OCI-LY7 (cell line): Measurements from ENCODE around the gene BLTP3B. TPM values are rescaled to one million over a fixed set of nuclear protein-coding genes. Genes with fewer than 3 reads are reported as not detected.

ENCODE experiments used
- BruUV-seq: library from RNA; stranded (reverse); fragments of 400-500 nt; replicated peaks from 2 replicates; lab custom pipeline; 2021; lab: Mats Ljungman, UMichigan
- CTCF ChIA-PET: fragments of 300-600 bp; sonication (Branson Sonifier 250); formaldehyde crosslinking; loops from one replicate; lab custom pipeline; 2022; ENCODE audit warnings: antibody characterized with exemption; ENCODE audit not compliant: unreplicated experiment; lab: Charles Lee
- POLR2A ChIA-PET: fragments of 300-600 bp; sonication (Branson Sonifier 250); formaldehyde crosslinking; loops from one replicate; lab custom pipeline; 2022; ENCODE audit warnings: antibody characterized with exemption; lab: Charles Lee
- DNase-seq: peaks from one replicate; pipeline ENCODE4 v3.0.0-alpha.2; 2015; ENCODE audit warnings: low spot score
- H2AFZ ChIP-seq: fragments of 200-600 bp; sonication (generic), shearing (Covaris generic); 2 replicates; pipeline ENCODE4 v1.6.1; 2014; ENCODE audit warnings: mild to moderate bottlenecking, antibody characterized with exemption, low read length, moderate library complexity
- H3K27ac ChIP-seq: fragments of 200-600 bp; sonication (generic); 2 replicates; pipeline ENCODE4 v1.5.1; 2014; ENCODE audit warnings: mixed run types, low read depth, mild to moderate bottlenecking, moderate library complexity, low read length, inconsistent platforms; ENCODE audit not compliant: poor library complexity, severe bottlenecking
- H3K36me3 ChIP-seq: fragments of 200-600 bp; sonication (generic); 2 replicates; pipeline ENCODE4 v1.6.1; 2014; ENCODE audit warnings: mild to moderate bottlenecking, antibody characterized with exemption, low read length, moderate library complexity, mixed read lengths; ENCODE audit not compliant: insufficient read depth
- H3K4me1 ChIP-seq: fragments of 200-600 bp; sonication (generic); 2 replicates; pipeline ENCODE4 v1.5.1; 2014; ENCODE audit warnings: mild to moderate bottlenecking, low read length; ENCODE audit not compliant: insufficient read depth, poor library complexity, severe bottlenecking
- H3K4me2 ChIP-seq: fragments of 200-600 bp; sonication (generic); 2 replicates; pipeline ENCODE4 v1.6.1; 2014; ENCODE audit warnings: mild to moderate bottlenecking, low read length
- H3K4me3 ChIP-seq: fragments of 200-600 bp; sonication (generic); 2 replicates; pipeline ENCODE4 v1.5.1; 2014; ENCODE audit warnings: mild to moderate bottlenecking, low read depth, low read length; ENCODE audit not compliant: poor library complexity, severe bottlenecking
- H3K79me2 ChIP-seq: fragments of 200-600 bp; sonication (generic); 2 replicates; pipeline ENCODE4 v1.6.1; 2016; ENCODE audit warnings: low read depth, mild to moderate bottlenecking, low read length, moderate library complexity, mixed read lengths; ENCODE audit not compliant: insufficient read depth
- H3K9me2 ChIP-seq: fragments of 200-600 bp; sonication (generic); 2 replicates; pipeline ENCODE4 v1.6.1; 2016; ENCODE audit warnings: mild to moderate bottlenecking, low read length, mixed read lengths; ENCODE audit not compliant: insufficient read depth
- H3K9me3 ChIP-seq: fragments of 200-600 bp; sonication (generic); 2 replicates; pipeline ENCODE4 v1.6.1; 2014; ENCODE audit warnings: mild to moderate bottlenecking, mixed run types, low read length, mixed read lengths
- H4K20me1 ChIP-seq: fragments of 200-600 bp; sonication (generic); 2 replicates; pipeline ENCODE4 v1.6.1; 2014; ENCODE audit warnings: mild to moderate bottlenecking, antibody characterized with exemption, low read length, moderate library complexity, mixed read lengths; ENCODE audit not compliant: insufficient read depth
- CTCF ChIP-seq: fragments of 200-600 bp; sonication (generic); conservative IDR thresholded peaks from 2 replicates; pipeline ENCODE4 v1.5.1; 2014; ENCODE audit warnings: mild to moderate bottlenecking, antibody characterized with exemption, low read length, moderate library complexity, mixed read lengths
- EZH2phosphoT487 ChIP-seq: fragments of 200-600 bp; sonication (generic); IDR thresholded peaks from 2 replicates; pipeline ENCODE4 v1.6.1; 2018; ENCODE audit warnings: low read depth, borderline replicate concordance, mild to moderate bottlenecking, mixed run types, antibody characterized with exemption, low read length, moderate library complexity, mixed read lengths
- intact Hi-C: fragments of 100-400 bp; cut with micrococcal nuclease; formaldehyde crosslinking; loops from one replicate; pipeline ENCODE4 v1.10.0; 2022; ENCODE audit not compliant: unreplicated experiment
- total RNA-seq, 2 experiments: library from RNA; depleted of rRNA in 1 of 2; stranded (reverse); fragments of >200 nt in 1 of 2; shearing (Covaris generic) in 1 of 2; gene quantifications; 2 replicates each; pipeline ENCODE4 v1.2.3, GENCODE V29; 2014 to 2022

The BLTP3B gene
- total RNA-seq, 2 experiments from 2014 or later, result 18.9 to 20.2 TPM

DNA sequence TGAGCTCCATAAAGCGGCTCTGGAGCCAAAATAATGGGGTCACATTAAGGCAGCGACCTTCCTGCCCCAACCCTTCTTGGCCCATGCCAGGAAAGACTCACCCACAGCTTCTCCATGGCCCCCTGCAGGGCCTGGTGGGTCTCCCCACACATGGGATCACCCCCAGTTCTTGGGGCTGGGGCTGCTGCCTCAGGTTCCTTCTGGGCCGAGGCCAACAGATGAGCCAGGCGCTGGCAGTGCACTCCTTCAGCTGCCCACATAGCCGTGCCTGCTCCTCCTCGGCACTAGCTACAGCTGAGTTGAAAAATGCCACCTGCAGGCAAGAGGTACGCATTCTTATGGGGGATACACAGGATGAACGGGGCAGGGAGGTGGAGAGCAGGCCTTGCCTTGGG lies 14.8 kb upstream of the BLTP3B start:
- no peak for DNase-seq
- H3K79me2 ChIP-seq, result no peaks in the 10 kb centered on the region
- intact Hi-C loops, result no loop called here
- H3K4me3 ChIP-seq, result no peak overlapping the region
- no peak overlapping the region for H3K27ac ChIP-seq
- POLR2A ChIA-PET, result no interaction called here
- CTCF ChIA-PET, result no interaction called here
- no peak overlapping the region for H3K4me2 ChIP-seq
- H3K9me2 ChIP-seq, result no peaks in the 10 kb centered on the region
- no peak overlapping the region for H2AFZ ChIP-seq
- H3K4me1 ChIP-seq, result no peaks in the 10 kb centered on the region
- BruUV-seq, result no TSS peak
- no peak for TF ChIP-seq EZH2phosphoT487
- TF ChIP-seq CTCF, result no peak
- H3K9me3 ChIP-seq, result no peaks in the 10 kb centered on the region
- H4K20me1 ChIP-seq, result no peaks in the 10 kb centered on the region
- H3K36me3 ChIP-seq, result peaks cover 9% of the 10 kb centered on the region

- Histone ChIP-seq H3K9me2 (no peaks in the 10 kb centered on the region), H4K20me1 (no peaks in the 10 kb centered on the region), H3K79me2 (no peaks in the 10 kb centered on the region), H3K27ac (no peak overlapping the region), H3K36me3 (peaks cover 9% of the 10 kb centered on the region), H3K4me2 (no peak overlapping the region), H3K4me3 (no peak overlapping the region), H3K9me3 (no peaks in the 10 kb centered on the region), H3K4me1 (no peaks in the 10 kb centered on the region), H2AFZ (no peak overlapping the region)
- no peak for DNase-seq
- TF ChIP-seq CTCF (no peak), EZH2phosphoT487 (no peak)
- ChIA-PET POLR2A (no interaction called here), CTCF (no interaction called here)
- no TSS peak for BruUV-seq
- intact Hi-C loops, result no loop called here
These were observed 14.2 kb upstream of the BLTP3B start for GRCh38 chr12:100156731-100157426.
